Body of pancreas (tissue), 4 donors: ENCODE data around the gene IFNA13.

Experiments
- CTCF ChIP-seq, 7 experiments: fragments of 450-650 bp in 4 of 7; fragments of 200-600 bp in 3 of 7; sonication (generic) in 3 of 7; IDR thresholded peaks; one replicate each; pipeline ENCODE4 v1.5.1; 2016 to 2019; ENCODE audit warnings: antibody characterized with exemption in 7 of 7
- POLR2A ChIP-seq, 3 donors: fragments of 450-650 bp; IDR thresholded peaks; one replicate each; pipeline ENCODE4 v1.6.1; 2016; ENCODE audit warnings: antibody characterized with exemption in 3 of 3, mild to moderate bottlenecking in 2 of 3

- TF ChIP-seq CTCF (IDR thresholded peaks at IDR 0.05) = no peak
- no peak for TF ChIP-seq POLR2A (IDR thresholded peaks at IDR 0.05)
Observed at GRCh38 chr9:21408817-21409216, 41.0 kb upstream of the IFNA13 start, which contains the start of gene IFNA8.
